WTC11 (cell line): Measurements from ENCODE around the gene APH1B. TPM values are rescaled to one million over a fixed set of nuclear protein-coding genes. Genes with fewer than 3 reads are reported as not detected.

ENCODE experiments used
- ATAC-seq: fragments of 200-7000 bp; cut with Tn5 transposase; 2 replicates; pipeline ENCODE4 v1.10.0; 2021; ENCODE audit warnings: mild to moderate bottlenecking, moderate library complexity
- CTCF ChIA-PET: fragments of 300-600 bp; sonication (Branson Sonifier 250); formaldehyde crosslinking; loops from one replicate; lab custom pipeline; 2021; ENCODE audit warnings: antibody characterized with exemption; lab: Charles Lee
- POLR2A ChIA-PET: fragments of 350-600 bp; sonication (Branson Sonifier 250); formaldehyde crosslinking; loops from one replicate; lab custom pipeline; 2021; ENCODE audit warnings: antibody characterized with exemption; lab: Charles Lee
- DNase-seq: peaks from one replicate; pipeline ENCODE4 v3.0.0; 2021; ENCODE audit warnings: low spot score
- H3K27ac Mint-ChIP-seq: 2 replicates; pipeline ENCODE4 v1.8.0; 2021; ENCODE audit warnings: mixed read lengths
- H3K27me3 Mint-ChIP-seq: 2 replicates; pipeline ENCODE4 v1.8.0; 2021; ENCODE audit warnings: low read depth, mild to moderate bottlenecking, moderate library complexity, mixed read lengths
- H3K36me3 Mint-ChIP-seq: 2 replicates; pipeline ENCODE4 v1.8.0; 2021; ENCODE audit warnings: mixed read lengths
- H3K4me1 Mint-ChIP-seq: 2 replicates; pipeline ENCODE4 v1.8.0; 2022; ENCODE audit warnings: mixed read lengths
- H3K4me3 Mint-ChIP-seq: 2 replicates; pipeline ENCODE4 v1.8.0; 2021; ENCODE audit warnings: mild to moderate bottlenecking, moderate library complexity, mixed read lengths
- H3K9me3 Mint-ChIP-seq: 2 replicates; pipeline ENCODE4 v1.8.0; 2021; ENCODE audit warnings: mixed read lengths
- FOXK1 ChIP-seq: sonication (generic); formaldehyde crosslinking; IDR thresholded peaks from 2 replicates; pipeline ENCODE4 v1.8.0; 2022; ENCODE audit warnings: mild to moderate bottlenecking, moderate library complexity, missing genetic modification reagents
- NFYB ChIP-seq: sonication (generic); formaldehyde crosslinking; conservative IDR thresholded peaks from 2 replicates; pipeline ENCODE4 v1.8.0; 2022; ENCODE audit warnings: low read depth, missing genetic modification reagents
- SMAD4 ChIP-seq: sonication (generic); formaldehyde crosslinking; IDR thresholded peaks from 2 replicates; pipeline ENCODE4 v1.8.0; 2022; ENCODE audit warnings: mild to moderate bottlenecking, missing genetic modification reagents
- TEAD4 ChIP-seq: sonication (generic); formaldehyde crosslinking; IDR thresholded peaks from 2 replicates; pipeline ENCODE4 v1.8.0; 2022; ENCODE audit warnings: mild to moderate bottlenecking, missing genetic modification reagents
- TP53 ChIP-seq: sonication (generic); formaldehyde crosslinking; IDR thresholded peaks from 2 replicates; pipeline ENCODE4 v1.8.1; 2023; ENCODE audit warnings: mild to moderate bottlenecking, missing genetic modification reagents
- ZNF138 ChIP-seq: sonication (generic); formaldehyde crosslinking; conservative IDR thresholded peaks from 2 replicates; pipeline ENCODE4 v1.8.1; 2022; ENCODE audit warnings: mild to moderate bottlenecking, moderate library complexity, missing genetic modification reagents
- total RNA-seq: library from RNA; stranded (reverse); gene quantifications from 3 replicates; pipeline ENCODE4 v1.2.3, GENCODE V29; 2021
- TF ChIP-seq, protein P1 (sequence below): sonication (generic); formaldehyde crosslinking; IDR thresholded peaks from 2 replicates; pipeline ENCODE4 v1.8.1; 2023; ENCODE audit warnings: mild to moderate bottlenecking, missing genetic modification reagents
- TF ChIP-seq, protein P2 (sequence below): sonication (generic); formaldehyde crosslinking; IDR thresholded peaks from 2 replicates; pipeline ENCODE4 v1.8.0; 2022; ENCODE audit warnings: mild to moderate bottlenecking, missing genetic modification reagents
- TF ChIP-seq, protein P3 (sequence below): sonication (generic); formaldehyde crosslinking; conservative IDR thresholded peaks from 2 replicates; pipeline ENCODE4 v1.8.1; 2023; ENCODE audit warnings: mild to moderate bottlenecking, low read depth, missing genetic modification reagents, moderate library complexity
- TF ChIP-seq, protein P4 (sequence below): sonication (generic); formaldehyde crosslinking; IDR thresholded peaks from 2 replicates; pipeline ENCODE4 v1.8.1; 2023; ENCODE audit warnings: mild to moderate bottlenecking, moderate library complexity, missing genetic modification reagents
- TF ChIP-seq, protein P5 (sequence below): sonication (generic); formaldehyde crosslinking; IDR thresholded peaks from 2 replicates; pipeline ENCODE4 v1.8.1; 2023; ENCODE audit warnings: mild to moderate bottlenecking, missing genetic modification reagents, moderate library complexity
- TF ChIP-seq, protein P6 (sequence below): fragments of 250-450 bp; sonication (Bioruptor Pico); IDR thresholded peaks from 2 replicates; pipeline ENCODE4 v1.9.0; 2021; ENCODE audit warnings: mild to moderate bottlenecking

Gene APH1B
- total RNA-seq, 1 experiment from 2014 or later: 25.0 TPM

DNA sequence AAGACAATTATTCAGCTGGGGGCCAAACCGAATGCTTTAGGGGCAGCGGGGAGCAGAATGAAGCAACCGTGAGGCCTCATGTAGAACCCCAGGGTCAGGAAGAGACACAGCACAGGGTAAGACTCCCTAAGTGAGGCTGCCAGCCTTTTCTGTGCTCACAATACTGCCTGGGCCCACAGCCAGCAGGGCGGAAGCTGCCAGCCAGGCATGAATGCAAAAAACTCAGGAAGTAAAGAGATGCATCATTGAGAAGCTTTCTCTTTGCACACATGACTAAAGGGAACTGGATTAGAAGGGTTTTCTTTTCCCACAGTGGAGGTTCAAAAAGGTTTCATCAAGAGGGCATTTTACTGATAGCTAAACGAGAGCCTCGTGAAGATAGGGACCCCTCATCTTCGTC lies 71.0 kb downstream of the APH1B start (continued):
- TF ChIP-seq, protein P1, sequence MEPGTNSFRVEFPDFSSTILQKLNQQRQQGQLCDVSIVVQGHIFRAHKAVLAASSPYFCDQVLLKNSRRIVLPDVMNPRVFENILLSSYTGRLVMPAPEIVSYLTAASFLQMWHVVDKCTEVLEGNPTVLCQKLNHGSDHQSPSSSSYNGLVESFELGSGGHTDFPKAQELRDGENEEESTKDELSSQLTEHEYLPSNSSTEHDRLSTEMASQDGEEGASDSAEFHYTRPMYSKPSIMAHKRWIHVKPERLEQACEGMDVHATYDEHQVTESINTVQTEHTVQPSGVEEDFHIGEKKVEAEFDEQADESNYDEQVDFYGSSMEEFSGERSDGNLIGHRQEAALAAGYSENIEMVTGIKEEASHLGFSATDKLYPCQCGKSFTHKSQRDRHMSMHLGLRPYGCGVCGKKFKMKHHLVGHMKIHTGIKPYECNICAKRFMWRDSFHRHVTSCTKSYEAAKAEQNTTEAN (CRISPR knock-in tag): no peak
- TF ChIP-seq TEAD4 (no peak), NFYB (CRISPR knock-in tag) (no peak)
- TF ChIP-seq, protein P2, sequence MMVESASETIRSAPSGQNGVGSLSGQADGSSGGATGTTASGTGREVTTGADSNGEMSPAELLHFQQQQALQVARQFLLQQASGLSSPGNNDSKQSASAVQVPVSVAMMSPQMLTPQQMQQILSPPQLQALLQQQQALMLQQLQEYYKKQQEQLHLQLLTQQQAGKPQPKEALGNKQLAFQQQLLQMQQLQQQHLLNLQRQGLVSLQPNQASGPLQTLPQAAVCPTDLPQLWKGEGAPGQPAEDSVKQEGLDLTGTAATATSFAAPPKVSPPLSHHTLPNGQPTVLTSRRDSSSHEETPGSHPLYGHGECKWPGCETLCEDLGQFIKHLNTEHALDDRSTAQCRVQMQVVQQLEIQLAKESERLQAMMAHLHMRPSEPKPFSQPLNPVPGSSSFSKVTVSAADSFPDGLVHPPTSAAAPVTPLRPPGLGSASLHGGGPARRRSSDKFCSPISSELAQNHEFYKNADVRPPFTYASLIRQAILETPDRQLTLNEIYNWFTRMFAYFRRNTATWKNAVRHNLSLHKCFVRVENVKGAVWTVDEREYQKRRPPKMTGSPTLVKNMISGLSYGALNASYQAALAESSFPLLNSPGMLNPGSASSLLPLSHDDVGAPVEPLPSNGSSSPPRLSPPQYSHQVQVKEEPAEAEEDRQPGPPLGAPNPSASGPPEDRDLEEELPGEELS: no peak
- TF ChIP-seq, protein P3, sequence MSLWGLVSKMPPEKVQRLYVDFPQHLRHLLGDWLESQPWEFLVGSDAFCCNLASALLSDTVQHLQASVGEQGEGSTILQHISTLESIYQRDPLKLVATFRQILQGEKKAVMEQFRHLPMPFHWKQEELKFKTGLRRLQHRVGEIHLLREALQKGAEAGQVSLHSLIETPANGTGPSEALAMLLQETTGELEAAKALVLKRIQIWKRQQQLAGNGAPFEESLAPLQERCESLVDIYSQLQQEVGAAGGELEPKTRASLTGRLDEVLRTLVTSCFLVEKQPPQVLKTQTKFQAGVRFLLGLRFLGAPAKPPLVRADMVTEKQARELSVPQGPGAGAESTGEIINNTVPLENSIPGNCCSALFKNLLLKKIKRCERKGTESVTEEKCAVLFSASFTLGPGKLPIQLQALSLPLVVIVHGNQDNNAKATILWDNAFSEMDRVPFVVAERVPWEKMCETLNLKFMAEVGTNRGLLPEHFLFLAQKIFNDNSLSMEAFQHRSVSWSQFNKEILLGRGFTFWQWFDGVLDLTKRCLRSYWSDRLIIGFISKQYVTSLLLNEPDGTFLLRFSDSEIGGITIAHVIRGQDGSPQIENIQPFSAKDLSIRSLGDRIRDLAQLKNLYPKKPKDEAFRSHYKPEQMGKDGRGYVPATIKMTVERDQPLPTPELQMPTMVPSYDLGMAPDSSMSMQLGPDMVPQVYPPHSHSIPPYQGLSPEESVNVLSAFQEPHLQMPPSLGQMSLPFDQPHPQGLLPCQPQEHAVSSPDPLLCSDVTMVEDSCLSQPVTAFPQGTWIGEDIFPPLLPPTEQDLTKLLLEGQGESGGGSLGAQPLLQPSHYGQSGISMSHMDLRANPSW: no peak
- TF ChIP-seq, protein P4, sequence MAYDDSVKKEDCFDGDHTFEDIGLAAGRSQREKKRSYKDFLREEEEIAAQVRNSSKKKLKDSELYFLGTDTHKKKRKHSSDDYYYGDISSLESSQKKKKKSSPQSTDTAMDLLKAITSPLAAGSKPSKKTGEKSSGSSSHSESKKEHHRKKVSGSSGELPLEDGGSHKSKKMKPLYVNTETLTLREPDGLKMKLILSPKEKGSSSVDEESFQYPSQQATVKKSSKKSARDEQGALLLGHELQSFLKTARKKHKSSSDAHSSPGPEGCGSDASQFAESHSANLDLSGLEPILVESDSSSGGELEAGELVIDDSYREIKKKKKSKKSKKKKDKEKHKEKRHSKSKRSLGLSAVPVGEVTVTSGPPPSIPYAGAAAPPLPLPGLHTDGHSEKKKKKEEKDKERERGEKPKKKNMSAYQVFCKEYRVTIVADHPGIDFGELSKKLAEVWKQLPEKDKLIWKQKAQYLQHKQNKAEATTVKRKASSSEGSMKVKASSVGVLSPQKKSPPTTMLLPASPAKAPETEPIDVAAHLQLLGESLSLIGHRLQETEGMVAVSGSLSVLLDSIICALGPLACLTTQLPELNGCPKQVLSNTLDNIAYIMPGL (CRISPR knock-in tag): no peak

DNA sequence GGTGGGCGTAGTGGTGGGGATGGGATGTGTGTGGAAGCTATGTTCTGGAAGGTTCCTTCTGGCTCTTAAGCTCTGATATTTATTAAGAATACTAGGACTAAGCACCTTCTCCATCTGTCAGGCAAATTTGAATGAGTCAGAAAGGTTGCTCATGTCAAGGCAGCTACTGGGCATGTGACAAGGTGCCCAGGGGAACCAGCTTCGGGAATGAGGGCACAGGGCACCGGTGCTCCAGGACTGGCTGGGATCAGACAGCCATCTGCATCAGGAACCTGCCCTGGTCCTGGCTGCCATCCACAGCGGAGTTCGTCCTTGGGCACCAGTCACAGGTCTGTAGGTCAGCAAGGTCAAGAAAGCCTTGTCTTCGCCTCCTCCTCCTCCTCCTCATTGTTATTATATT lies 71.8 kb downstream of the APH1B start:
- H3K4me3 Mint-ChIP-seq: no peak overlapping the region
- no peaks in the 10 kb centered on the region for H3K27me3 Mint-ChIP-seq
- H3K36me3 Mint-ChIP-seq: no peaks in the 10 kb centered on the region
- no peak overlapping the region for H3K27ac Mint-ChIP-seq
- TF ChIP-seq SMAD4 (CRISPR knock-in tag): no peak
- no peak for ATAC-seq
- no peak for DNase-seq
- peaks cover 8% of the 10 kb centered on the region for H3K4me1 Mint-ChIP-seq
- CTCF ChIA-PET: no interaction called here
- no peaks in the 10 kb centered on the region for H3K9me3 Mint-ChIP-seq
- POLR2A ChIA-PET: no interaction called here

DNA sequence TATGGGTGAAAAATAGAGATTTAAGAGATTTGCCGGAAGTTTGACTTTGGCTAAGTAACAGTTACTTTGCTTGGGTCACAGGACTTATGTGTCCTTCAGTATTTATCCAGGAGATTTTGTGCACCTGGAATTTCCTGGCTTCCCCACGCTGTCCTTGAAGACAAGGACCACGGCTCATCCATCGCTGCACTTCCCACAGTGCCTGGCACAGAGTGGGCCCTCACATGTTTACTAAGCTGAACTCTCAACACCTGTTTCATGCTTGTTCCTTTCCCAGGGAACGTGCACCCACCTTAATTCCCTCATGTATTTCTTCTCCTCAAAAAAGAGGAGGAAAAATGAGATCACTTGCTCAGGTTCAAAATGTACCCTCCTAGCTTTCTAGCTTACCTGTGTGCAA lies 72.2 kb downstream of the APH1B start:
- no peak overlapping the region for H3K27ac Mint-ChIP-seq
- H3K4me3 Mint-ChIP-seq: no peak overlapping the region
- no peak for ATAC-seq
- no peaks in the 10 kb centered on the region for H3K36me3 Mint-ChIP-seq
- H3K27me3 Mint-ChIP-seq: no peaks in the 10 kb centered on the region
- DNase-seq: no peak
- H3K9me3 Mint-ChIP-seq: no peaks in the 10 kb centered on the region
- TF ChIP-seq, protein P5, sequence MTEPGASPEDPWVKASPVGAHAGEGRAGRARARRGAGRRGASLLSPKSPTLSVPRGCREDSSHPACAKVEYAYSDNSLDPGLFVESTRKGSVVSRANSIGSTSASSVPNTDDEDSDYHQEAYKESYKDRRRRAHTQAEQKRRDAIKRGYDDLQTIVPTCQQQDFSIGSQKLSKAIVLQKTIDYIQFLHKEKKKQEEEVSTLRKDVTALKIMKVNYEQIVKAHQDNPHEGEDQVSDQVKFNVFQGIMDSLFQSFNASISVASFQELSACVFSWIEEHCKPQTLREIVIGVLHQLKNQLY: no peak
- TF ChIP-seq, protein P6, sequence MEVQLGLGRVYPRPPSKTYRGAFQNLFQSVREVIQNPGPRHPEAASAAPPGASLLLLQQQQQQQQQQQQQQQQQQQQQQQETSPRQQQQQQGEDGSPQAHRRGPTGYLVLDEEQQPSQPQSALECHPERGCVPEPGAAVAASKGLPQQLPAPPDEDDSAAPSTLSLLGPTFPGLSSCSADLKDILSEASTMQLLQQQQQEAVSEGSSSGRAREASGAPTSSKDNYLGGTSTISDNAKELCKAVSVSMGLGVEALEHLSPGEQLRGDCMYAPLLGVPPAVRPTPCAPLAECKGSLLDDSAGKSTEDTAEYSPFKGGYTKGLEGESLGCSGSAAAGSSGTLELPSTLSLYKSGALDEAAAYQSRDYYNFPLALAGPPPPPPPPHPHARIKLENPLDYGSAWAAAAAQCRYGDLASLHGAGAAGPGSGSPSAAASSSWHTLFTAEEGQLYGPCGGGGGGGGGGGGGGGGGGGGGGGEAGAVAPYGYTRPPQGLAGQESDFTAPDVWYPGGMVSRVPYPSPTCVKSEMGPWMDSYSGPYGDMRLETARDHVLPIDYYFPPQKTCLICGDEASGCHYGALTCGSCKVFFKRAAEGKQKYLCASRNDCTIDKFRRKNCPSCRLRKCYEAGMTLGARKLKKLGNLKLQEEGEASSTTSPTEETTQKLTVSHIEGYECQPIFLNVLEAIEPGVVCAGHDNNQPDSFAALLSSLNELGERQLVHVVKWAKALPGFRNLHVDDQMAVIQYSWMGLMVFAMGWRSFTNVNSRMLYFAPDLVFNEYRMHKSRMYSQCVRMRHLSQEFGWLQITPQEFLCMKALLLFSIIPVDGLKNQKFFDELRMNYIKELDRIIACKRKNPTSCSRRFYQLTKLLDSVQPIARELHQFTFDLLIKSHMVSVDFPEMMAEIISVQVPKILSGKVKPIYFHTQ (CRISPR knock-in tag): no peak
- TF ChIP-seq FOXK1 (no peak), TP53 (CRISPR knock-in tag) (no peak), ZNF138 (CRISPR knock-in tag) (no peak)
- ChIA-PET CTCF (no interaction called here), POLR2A (no interaction called here)
- peaks cover 6% of the 10 kb centered on the region for H3K4me1 Mint-ChIP-seq
